HepG2 (cell line): ENCODE data around the gene STKLD1. TPM values are rescaled to one million over a fixed set of nuclear protein-coding genes. Genes with fewer than 3 reads are reported as not detected.

Experiments used
- BHLHE40 ChIP-seq: IDR thresholded peaks from 2 replicates; pipeline ENCODE4 v1.6.1; 2011; ENCODE audit warnings: low read length, improper control_type of control experiment
- BRD4 ChIP-seq: sonication (generic); formaldehyde crosslinking; IDR thresholded peaks from 2 replicates; pipeline ENCODE4 v1.4.0; 2020; ENCODE audit warnings: missing genetic modification reagents
- DDIT3 ChIP-seq: sonication (generic); formaldehyde crosslinking; IDR thresholded peaks from 2 replicates; pipeline ENCODE4 v1.4.0; 2020; ENCODE audit warnings: mild to moderate bottlenecking, missing genetic modification reagents
- FOXA3 ChIP-seq: IDR thresholded peaks from 2 replicates; pipeline ENCODE4 v1.6.1; 2016; ENCODE audit warnings: missing genetic modification reagents, missing compliant biosample characterization
- HDAC2 ChIP-seq: sonication (generic); formaldehyde crosslinking; IDR thresholded peaks from 2 replicates; pipeline ENCODE4 v1.4.0; 2020; ENCODE audit warnings: missing genetic modification reagents
- HIVEP1 ChIP-seq: sonication (generic); formaldehyde crosslinking; IDR thresholded peaks from 2 replicates; pipeline ENCODE4 v1.4.0; 2020; ENCODE audit warnings: mild to moderate bottlenecking, missing genetic modification reagents
- KAT7 ChIP-seq: IDR thresholded peaks from 2 replicates; pipeline ENCODE4 v1.6.1; 2018; ENCODE audit warnings: borderline replicate concordance, missing compliant biosample characterization
- MED1 ChIP-seq: sonication (generic); formaldehyde crosslinking; IDR thresholded peaks from 2 replicates; pipeline ENCODE4 v1.4.0; 2020; ENCODE audit warnings: missing genetic modification reagents
- POLR2A ChIP-seq, 2 experiments: IDR thresholded peaks; 2 replicates each; pipeline ENCODE4 v1.6.1; 2011; ENCODE audit warnings: low read depth in 2 of 2, low read length in 2 of 2, mild to moderate bottlenecking in 1 of 2, moderate library complexity in 1 of 2; ENCODE audit not compliant: insufficient read depth in 1 of 2
- RAD51 ChIP-seq: fragments of 450-650 bp; IDR thresholded peaks from 2 replicates; pipeline ENCODE4 v1.6.1; 2016; ENCODE audit warnings: borderline replicate concordance
- SNAPC2 ChIP-seq: sonication (generic); formaldehyde crosslinking; IDR thresholded peaks from 2 replicates; pipeline ENCODE4 v1.8.1; 2022; ENCODE audit warnings: mild to moderate bottlenecking, missing genetic modification reagents
- SRSF1 ChIP-seq: fragments of 200-400 bp; formaldehyde crosslinking; optimal IDR thresholded peaks from 2 replicates; pipeline ENCODE3; 2017; ENCODE audit warnings: mild to moderate bottlenecking, low read depth, low read length, moderate library complexity
- ZFX ChIP-seq: sonication (generic); formaldehyde crosslinking; IDR thresholded peaks from 2 replicates; pipeline ENCODE4 v1.4.0; 2020; ENCODE audit warnings: mild to moderate bottlenecking, low read depth, missing genetic modification reagents, moderate library complexity
- ZFY ChIP-seq: sonication (generic); formaldehyde crosslinking; IDR thresholded peaks from 2 replicates; pipeline ENCODE4 v1.4.0; 2020; ENCODE audit warnings: missing genetic modification reagents
- ZNF362 ChIP-seq: sonication (generic); formaldehyde crosslinking; IDR thresholded peaks from 2 replicates; pipeline ENCODE4 v1.4.0; 2020; ENCODE audit warnings: missing genetic modification reagents, mild to moderate bottlenecking, borderline replicate concordance
- ZNF44 ChIP-seq: sonication (generic); formaldehyde crosslinking; IDR thresholded peaks from 2 replicates; pipeline ENCODE4 v1.5.1; 2020; ENCODE audit warnings: mild to moderate bottlenecking, missing genetic modification reagents
- ZNF468 ChIP-seq: sonication (generic); formaldehyde crosslinking; IDR thresholded peaks from 2 replicates; pipeline ENCODE4 v1.8.0; 2022; ENCODE audit warnings: mild to moderate bottlenecking, moderate library complexity, missing genetic modification reagents
- ZNF503 ChIP-seq: sonication (generic); formaldehyde crosslinking; IDR thresholded peaks from 2 replicates; pipeline ENCODE4 v1.4.0; 2020; ENCODE audit warnings: missing genetic modification reagents
- ZNF678 ChIP-seq: sonication (generic); formaldehyde crosslinking; IDR thresholded peaks from 2 replicates; pipeline ENCODE4 v1.4.0; 2020; ENCODE audit warnings: mild to moderate bottlenecking, missing genetic modification reagents
- ZNF747 ChIP-seq: sonication (generic); formaldehyde crosslinking; IDR thresholded peaks from 2 replicates; pipeline ENCODE4 v1.8.1; 2023; ENCODE audit warnings: missing genetic modification reagents, mild to moderate bottlenecking, borderline replicate concordance
- ZNF879 ChIP-seq: sonication (generic); formaldehyde crosslinking; IDR thresholded peaks from 2 replicates; pipeline ENCODE4 v1.8.1; 2023; ENCODE audit warnings: missing genetic modification reagents
- polyA plus RNA-seq, 8 experiments: library from polyadenylated mRNA; depleted of rRNA in 3 of 8; stranded (reverse) in 7 of 8; unstranded in 1 of 8; fragments of >200 nt; fragmentation: Illumina TruSeq in 4 of 8; extraction: Trizol in 4 of 8; gene quantifications; 2 replicates each; pipeline versions ENCODE4 v1.2.1 to v1.2.3, GENCODE V29; 2011 to 2016; ENCODE audit warnings: low read depth in 4 of 8, missing spikeins in 1 of 8, mixed read lengths in 1 of 8; ENCODE audit not compliant: insufficient read depth in 1 of 8
- total RNA-seq, 5 experiments: library from RNA; depleted of rRNA; stranded (reverse); fragments of >200 nt; fragmentation: Illumina TruSeq; extraction: Trizol; gene quantifications; 2 replicates each; pipeline ENCODE4 v1.2.3, GENCODE V29; 2016; ENCODE audit warnings: low read depth in 1 of 5
- TF ChIP-seq, protein P1 (sequence below): sonication (generic); formaldehyde crosslinking; IDR thresholded peaks from 2 replicates; pipeline ENCODE4 v1.8.0; 2022; ENCODE audit warnings: mild to moderate bottlenecking, missing genetic modification reagents, moderate library complexity
- TF ChIP-seq, protein P2 (sequence below): sonication (generic); formaldehyde crosslinking; IDR thresholded peaks from 2 replicates; pipeline ENCODE4 v1.4.0; 2020; ENCODE audit warnings: missing genetic modification reagents; ENCODE audit errors: not compliant biosample characterization
- TF ChIP-seq, protein P3 (sequence below): sonication (generic); formaldehyde crosslinking; IDR thresholded peaks from 2 replicates; pipeline ENCODE4; 2020; ENCODE audit warnings: missing genetic modification reagents, mild to moderate bottlenecking, borderline replicate concordance

The STKLD1 gene
- total and polyA plus RNA-seq, 2 of the 13 experiments (the other 11 are each of a cell fraction or from before 2014, with no cell fraction given): 1.5 to 2.2 TPM

DNA sequence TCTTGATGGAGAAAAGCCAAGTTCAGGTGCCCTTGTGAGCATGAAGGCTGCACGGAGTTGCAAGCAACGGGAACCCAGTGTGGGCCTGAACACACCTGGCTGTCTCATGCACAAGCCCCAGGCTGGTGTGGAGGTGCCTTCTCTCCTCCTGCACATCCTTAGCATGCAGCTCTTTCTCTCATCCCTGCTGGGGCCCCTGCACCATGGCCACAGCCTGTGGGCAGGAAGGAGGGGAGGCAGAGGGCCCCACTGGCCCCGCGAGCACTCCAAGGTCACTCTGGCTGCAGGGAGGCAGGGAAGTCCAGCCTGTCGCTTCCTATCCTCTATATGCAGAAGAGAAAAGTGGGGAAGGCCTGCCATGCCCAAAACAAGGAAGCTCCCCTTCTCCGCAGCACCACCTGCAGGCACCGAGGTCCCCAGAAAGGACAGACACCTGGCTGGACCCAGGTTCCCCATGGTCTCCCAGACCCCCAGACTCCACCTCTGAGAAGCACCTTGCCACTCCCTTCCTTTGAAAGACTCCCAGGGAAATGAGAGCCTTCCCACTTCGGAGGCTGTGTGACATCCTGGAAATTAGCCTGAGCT is 18.6 kb downstream of the STKLD1 start (continued):
- TF ChIP-seq, protein P1, sequence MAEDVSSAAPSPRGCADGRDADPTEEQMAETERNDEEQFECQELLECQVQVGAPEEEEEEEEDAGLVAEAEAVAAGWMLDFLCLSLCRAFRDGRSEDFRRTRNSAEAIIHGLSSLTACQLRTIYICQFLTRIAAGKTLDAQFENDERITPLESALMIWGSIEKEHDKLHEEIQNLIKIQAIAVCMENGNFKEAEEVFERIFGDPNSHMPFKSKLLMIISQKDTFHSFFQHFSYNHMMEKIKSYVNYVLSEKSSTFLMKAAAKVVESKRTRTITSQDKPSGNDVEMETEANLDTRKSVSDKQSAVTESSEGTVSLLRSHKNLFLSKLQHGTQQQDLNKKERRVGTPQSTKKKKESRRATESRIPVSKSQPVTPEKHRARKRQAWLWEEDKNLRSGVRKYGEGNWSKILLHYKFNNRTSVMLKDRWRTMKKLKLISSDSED (CRISPR knock-in tag): no peak
- TF ChIP-seq ZNF747 (CRISPR knock-in tag) (no peak), ZNF678 (CRISPR knock-in tag) (no peak), ZNF503 (CRISPR knock-in tag) (no peak), ZNF468 (CRISPR knock-in tag) (no peak), ZFX (CRISPR knock-in tag) (peak; percentile 32; the same call in 1 of the 2 replicates), ZNF879 (no peak), MED1 (CRISPR knock-in tag) (no peak), SNAPC2 (CRISPR knock-in tag) (no peak), FOXA3 (CRISPR knock-in tag) (no peak; the same call in 1 of the 2 replicates), RAD51 (no peak), BRD4 (CRISPR knock-in tag) (no peak), SRSF1 (no peak), DDIT3 (CRISPR knock-in tag) (no peak), KAT7 (CRISPR knock-in tag) (no peak), ZNF362 (no peak), HDAC2 (0 out of 2 replicates have a peak, but pooled peaks have one; percentile 21), HIVEP1 (CRISPR knock-in tag) (no peak; the same call in 1 of the 2 replicates), ZNF44 (CRISPR knock-in tag) (no peak), ZFY (CRISPR knock-in tag) (peak; percentile 44), POLR2A (IDR thresholded peaks at IDR 0.05; ENCODE audit: insufficient read depth in 1 of 2, low read depth in 2 of 2, low read length in 2 of 2) (no peak), BHLHE40 (no peak)
- TF ChIP-seq, protein P2, sequence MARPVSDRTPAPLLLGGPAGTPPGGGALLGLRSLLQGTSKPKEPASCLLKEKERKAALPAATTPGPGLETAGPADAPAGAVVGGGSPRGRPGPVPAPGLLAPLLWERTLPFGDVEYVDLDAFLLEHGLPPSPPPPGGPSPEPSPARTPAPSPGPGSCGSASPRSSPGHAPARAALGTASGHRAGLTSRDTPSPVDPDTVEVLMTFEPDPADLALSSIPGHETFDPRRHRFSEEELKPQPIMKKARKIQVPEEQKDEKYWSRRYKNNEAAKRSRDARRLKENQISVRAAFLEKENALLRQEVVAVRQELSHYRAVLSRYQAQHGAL (CRISPR knock-in tag): no peak
- TF ChIP-seq, protein P3, sequence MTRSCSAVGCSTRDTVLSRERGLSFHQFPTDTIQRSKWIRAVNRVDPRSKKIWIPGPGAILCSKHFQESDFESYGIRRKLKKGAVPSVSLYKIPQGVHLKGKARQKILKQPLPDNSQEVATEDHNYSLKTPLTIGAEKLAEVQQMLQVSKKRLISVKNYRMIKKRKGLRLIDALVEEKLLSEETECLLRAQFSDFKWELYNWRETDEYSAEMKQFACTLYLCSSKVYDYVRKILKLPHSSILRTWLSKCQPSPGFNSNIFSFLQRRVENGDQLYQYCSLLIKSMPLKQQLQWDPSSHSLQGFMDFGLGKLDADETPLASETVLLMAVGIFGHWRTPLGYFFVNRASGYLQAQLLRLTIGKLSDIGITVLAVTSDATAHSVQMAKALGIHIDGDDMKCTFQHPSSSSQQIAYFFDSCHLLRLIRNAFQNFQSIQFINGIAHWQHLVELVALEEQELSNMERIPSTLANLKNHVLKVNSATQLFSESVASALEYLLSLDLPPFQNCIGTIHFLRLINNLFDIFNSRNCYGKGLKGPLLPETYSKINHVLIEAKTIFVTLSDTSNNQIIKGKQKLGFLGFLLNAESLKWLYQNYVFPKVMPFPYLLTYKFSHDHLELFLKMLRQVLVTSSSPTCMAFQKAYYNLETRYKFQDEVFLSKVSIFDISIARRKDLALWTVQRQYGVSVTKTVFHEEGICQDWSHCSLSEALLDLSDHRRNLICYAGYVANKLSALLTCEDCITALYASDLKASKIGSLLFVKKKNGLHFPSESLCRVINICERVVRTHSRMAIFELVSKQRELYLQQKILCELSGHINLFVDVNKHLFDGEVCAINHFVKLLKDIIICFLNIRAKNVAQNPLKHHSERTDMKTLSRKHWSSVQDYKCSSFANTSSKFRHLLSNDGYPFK (CRISPR knock-in tag): no peak
